ENCODE results near the gene FAIM2. TPM values are rescaled to one million over a fixed set of nuclear protein-coding genes. Genes with fewer than 3 reads are reported as not detected.

Gene FAIM2
- total RNA-seq, 1 donor from 2014 or later = 0.47 TPM

DNA sequence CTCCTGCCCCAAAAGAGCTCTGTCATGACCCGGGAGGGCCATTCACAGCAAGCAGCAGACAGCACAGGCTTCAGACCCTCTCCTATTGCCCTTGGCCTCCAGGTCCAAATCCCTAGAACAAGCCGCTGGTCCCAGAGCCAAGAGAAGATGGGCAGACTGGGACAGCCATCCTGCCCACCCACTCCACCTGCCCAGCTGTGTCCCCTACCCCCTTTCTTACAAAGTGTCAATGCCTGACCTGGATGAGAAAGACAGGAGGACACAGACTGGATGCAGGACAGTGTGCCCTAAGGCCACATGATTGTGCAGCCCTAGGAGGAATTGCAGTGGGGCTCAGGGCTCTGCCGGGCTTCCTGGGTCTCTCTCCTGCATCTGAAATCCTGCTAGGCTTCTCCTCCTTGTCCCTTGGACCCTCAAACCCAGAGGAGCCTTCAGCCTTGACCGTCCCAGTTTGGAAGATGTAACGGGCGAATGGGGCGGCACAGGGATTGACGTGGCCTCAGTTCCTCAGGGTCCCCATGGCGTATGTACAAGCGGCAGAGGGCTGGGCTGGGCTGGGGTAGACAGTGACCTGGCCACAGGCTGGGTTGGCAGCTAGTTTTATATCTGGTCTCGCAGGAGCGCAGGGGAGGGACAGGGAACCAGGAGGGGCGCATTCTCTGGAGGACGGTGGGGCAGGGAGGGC, 33.7 kb downstream of the FAIM2 start:
- Mint-ChIP-seq H3K4me1 (ENCODE audit: low read depth) (peaks cover 19% of the 10 kb centered on the region), H3K36me3 (ENCODE audit: low read depth) (no peaks in the 10 kb centered on the region), H3K27ac (ENCODE audit: unreplicated experiment) (no peak overlapping the region), H3K4me3 (ENCODE audit: unreplicated experiment) (no peak overlapping the region), H3K27me3 (ENCODE audit: low read depth) (peaks cover 5% of the 10 kb centered on the region), H3K9me3 (ENCODE audit: low read depth) (no peaks in the 10 kb centered on the region)
- TF ChIP-seq, protein P1, sequence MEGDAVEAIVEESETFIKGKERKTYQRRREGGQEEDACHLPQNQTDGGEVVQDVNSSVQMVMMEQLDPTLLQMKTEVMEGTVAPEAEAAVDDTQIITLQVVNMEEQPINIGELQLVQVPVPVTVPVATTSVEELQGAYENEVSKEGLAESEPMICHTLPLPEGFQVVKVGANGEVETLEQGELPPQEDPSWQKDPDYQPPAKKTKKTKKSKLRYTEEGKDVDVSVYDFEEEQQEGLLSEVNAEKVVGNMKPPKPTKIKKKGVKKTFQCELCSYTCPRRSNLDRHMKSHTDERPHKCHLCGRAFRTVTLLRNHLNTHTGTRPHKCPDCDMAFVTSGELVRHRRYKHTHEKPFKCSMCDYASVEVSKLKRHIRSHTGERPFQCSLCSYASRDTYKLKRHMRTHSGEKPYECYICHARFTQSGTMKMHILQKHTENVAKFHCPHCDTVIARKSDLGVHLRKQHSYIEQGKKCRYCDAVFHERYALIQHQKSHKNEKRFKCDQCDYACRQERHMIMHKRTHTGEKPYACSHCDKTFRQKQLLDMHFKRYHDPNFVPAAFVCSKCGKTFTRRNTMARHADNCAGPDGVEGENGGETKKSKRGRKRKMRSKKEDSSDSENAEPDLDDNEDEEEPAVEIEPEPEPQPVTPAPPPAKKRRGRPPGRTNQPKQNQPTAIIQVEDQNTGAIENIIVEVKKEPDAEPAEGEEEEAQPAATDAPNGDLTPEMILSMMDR (IDR thresholded peaks at IDR 0.05) = no peak
- peak; percentile 56 for DNase-seq (ENCODE audit: low spot score)

GRCh38 chr12:49868952-49869815, 34.5 kb downstream of the FAIM2 start:
- H3K27ac Mint-ChIP-seq (ENCODE audit: unreplicated experiment) = peak overlapping the region; percentile 51
- peak; percentile 82 for DNase-seq (ENCODE audit: low spot score)
- peaks cover 12% of the 10 kb centered on the region for H3K27me3 Mint-ChIP-seq (ENCODE audit: low read depth)
- no peaks in the 10 kb centered on the region for H3K36me3 Mint-ChIP-seq (ENCODE audit: low read depth)
- peaks cover 19% of the 10 kb centered on the region for H3K4me1 Mint-ChIP-seq (ENCODE audit: low read depth)
- H3K9me3 Mint-ChIP-seq (ENCODE audit: low read depth) = no peaks in the 10 kb centered on the region
- no peak overlapping the region for H3K4me3 Mint-ChIP-seq (ENCODE audit: unreplicated experiment)
- TF ChIP-seq, protein P1 (IDR thresholded peaks at IDR 0.05) = no peak

DNA sequence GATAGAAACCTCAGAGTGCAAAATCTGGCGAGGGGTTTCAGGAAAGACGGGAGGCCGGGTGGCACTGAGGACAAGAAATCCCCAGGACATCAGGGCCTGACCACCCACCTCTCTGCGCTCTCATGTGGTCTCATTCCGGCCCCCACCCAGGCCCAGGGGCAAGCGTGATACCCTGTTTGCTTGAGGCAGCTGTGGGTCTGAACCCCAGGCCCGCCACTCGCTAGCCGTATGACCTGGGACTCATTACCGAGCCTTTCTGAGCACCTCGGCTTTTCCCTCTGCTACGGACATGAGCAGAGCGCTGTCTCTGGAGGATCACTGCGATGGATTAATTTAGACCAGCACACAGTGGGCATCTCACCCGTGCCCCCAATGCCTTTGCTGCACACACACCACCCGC, 35.3 kb downstream of the FAIM2 start:
- TF ChIP-seq, protein P1 (IDR thresholded peaks at IDR 0.05) = no peak
- Mint-ChIP-seq H3K27ac (ENCODE audit: unreplicated experiment) (no peak overlapping the region), H3K4me3 (ENCODE audit: unreplicated experiment) (no peak overlapping the region), H3K4me1 (ENCODE audit: low read depth) (peaks cover 19% of the 10 kb centered on the region), H3K9me3 (ENCODE audit: low read depth) (no peaks in the 10 kb centered on the region), H3K27me3 (ENCODE audit: low read depth) (peaks cover 14% of the 10 kb centered on the region), H3K36me3 (ENCODE audit: low read depth) (no peaks in the 10 kb centered on the region)
- DNase-seq (ENCODE audit: low spot score) = peak; percentile 71

DNA sequence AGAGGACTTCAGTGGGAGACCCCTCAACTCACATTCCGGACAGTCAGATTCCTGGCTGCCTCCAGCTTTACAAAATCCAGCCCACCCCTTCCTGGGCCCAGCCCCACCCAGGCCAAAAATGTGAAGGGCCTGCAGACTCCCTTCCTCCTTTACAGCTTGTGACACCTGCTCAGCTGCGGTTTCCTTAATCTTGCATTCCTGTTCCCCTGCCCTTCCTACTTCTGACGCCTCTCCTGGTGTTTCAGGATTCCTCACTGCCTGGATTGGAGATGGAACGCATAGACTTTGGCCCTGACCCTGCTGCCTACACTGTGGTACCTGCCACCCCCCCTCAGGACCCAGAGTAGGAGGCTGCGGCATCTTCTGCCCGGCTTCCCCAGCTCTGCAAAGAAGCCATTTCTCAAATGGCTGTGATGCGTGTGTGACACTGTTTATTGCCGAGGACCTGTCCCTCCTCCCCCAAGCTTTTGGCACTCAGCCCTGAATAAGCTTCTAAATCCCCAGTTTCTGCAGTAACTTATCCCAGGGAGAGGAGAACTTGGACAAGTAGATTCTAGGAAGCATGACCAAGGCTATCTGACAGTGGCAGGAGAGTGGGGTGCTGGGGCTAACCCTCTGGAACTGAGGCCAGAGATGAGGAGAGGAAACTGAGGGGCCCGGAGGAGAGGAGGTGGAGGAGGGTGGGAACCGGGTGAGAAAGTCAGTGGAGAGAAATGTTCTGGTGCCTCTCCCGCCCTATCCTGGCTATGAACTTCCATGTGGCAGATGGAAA, 35.9 kb downstream of the FAIM2 start:
- Mint-ChIP-seq H3K27me3 (ENCODE audit: low read depth) (peaks cover 14% of the 10 kb centered on the region), H3K4me3 (ENCODE audit: unreplicated experiment) (no peak overlapping the region), H3K4me1 (ENCODE audit: low read depth) (peaks cover 19% of the 10 kb centered on the region), H3K36me3 (ENCODE audit: low read depth) (no peaks in the 10 kb centered on the region), H3K27ac (ENCODE audit: unreplicated experiment) (no peak overlapping the region), H3K9me3 (ENCODE audit: low read depth) (no peaks in the 10 kb centered on the region)
- TF ChIP-seq, protein P1 (IDR thresholded peaks at IDR 0.05) = no peak
- DNase-seq (ENCODE audit: low spot score) = peak; percentile 51

All from chondrocyte (in vitro differentiated cells).